Lung (tissue), 12 donors: ENCODE measurements around the gene PCTP. TPM values are rescaled to one million over a fixed set of nuclear protein-coding genes. Genes with fewer than 3 reads are reported as not detected.

Experiments used
- ATAC-seq: fragments of 200-7000 bp; cut with Tn5 transposase; one replicate; pipeline ENCODE4 v1.9.1; 2020; ENCODE audit warnings: moderate number of reproducible peaks; ENCODE audit not compliant: insufficient read depth, low FRiP score
- DNase-seq, 3 donors: peaks; one replicate each; pipeline ENCODE4 v3.0.0-alpha.2; 2013 to 2017
- H3K27ac ChIP-seq, 2 donors: one replicate each; pipeline ENCODE4 v1.5.1; 2013; ENCODE audit warnings: mild to moderate bottlenecking in 2 of 2, moderate library complexity in 2 of 2, control low read depth in 1 of 2, inconsistent platforms in 1 of 2, low read depth in 1 of 2, low read length in 1 of 2
- H3K27me3 ChIP-seq, 3 donors: one replicate each; pipeline ENCODE4 v1.5.1; 2013; ENCODE audit warnings: low read length in 2 of 3; ENCODE audit not compliant: control insufficient read depth in 3 of 3, insufficient read depth in 3 of 3
- H3K36me3 ChIP-seq, 4 donors: one replicate each; pipeline ENCODE4 v1.5.1; 2013; ENCODE audit warnings: low read length in 4 of 4, mild to moderate bottlenecking in 1 of 4, moderate library complexity in 1 of 4; ENCODE audit not compliant: control insufficient read depth in 4 of 4, insufficient read depth in 4 of 4
- H3K4me1 ChIP-seq, 5 donors: one replicate each; pipeline ENCODE4 v1.5.1; 2013; ENCODE audit warnings: low read length in 5 of 5, mild to moderate bottlenecking in 2 of 5, moderate library complexity in 1 of 5; ENCODE audit not compliant: control insufficient read depth in 5 of 5, insufficient read depth in 5 of 5
- H3K4me3 ChIP-seq: one replicate; pipeline ENCODE4 v1.5.1; 2013; ENCODE audit warnings: mild to moderate bottlenecking, control low read depth, moderate library complexity
- H3K9ac ChIP-seq, 2 donors: one replicate each; pipeline ENCODE4 v1.5.1; 2013; ENCODE audit warnings: low read length in 2 of 2, control low read depth in 1 of 2; ENCODE audit not compliant: insufficient read depth in 1 of 2
- H3K9me3 ChIP-seq, 4 donors: one replicate each; pipeline ENCODE4 v1.5.1; 2013; ENCODE audit warnings: low read length in 3 of 4, mild to moderate bottlenecking in 1 of 4, moderate library complexity in 1 of 4; ENCODE audit not compliant: control insufficient read depth in 4 of 4, insufficient read depth in 3 of 4
- WGBS, 2 donors: extraction: QIAGEN DNeasy Blood & Tissue Kit; methylation state at CpG; one replicate each; pipeline ENCODE4 v1.1.7; 2013; 5-methylcytosine and 5-hydroxymethylcytosine counted together
- polyA plus RNA-seq, 2 donors: library from polyadenylated mRNA; stranded (reverse); fragments of 200-250 nt; gene quantifications; one replicate each; pipeline ENCODE4 v1.2.1, GENCODE V29; 2013
- total RNA-seq, 2 donors: library from RNA; depleted of rRNA in 1 of 2; stranded (reverse); fragments of >200 nt in 1 of 2; gene quantifications; one replicate each; pipeline ENCODE4 v1.2.1, GENCODE V29; 2014 to 2021
- TF ChIP-seq, protein P1 (sequence below): IDR thresholded peaks from 2 replicates; pipeline ENCODE4 v1.5.1; 2012; ENCODE audit warnings: mild to moderate bottlenecking; ENCODE audit errors: control extremely low read depth, extremely low read depth
- donor health status: control.
- donor health status: control.
- donor health status: Bipolar disorder and iron deficiency.
- donor health status: healthy.
- donor health status: DM: yes; HTN: yes; CAD: no.

PCTP gene
- total and polyA plus RNA-seq, 4 donors: 14.3 to 34.2 (median 19.1) TPM

DNA sequence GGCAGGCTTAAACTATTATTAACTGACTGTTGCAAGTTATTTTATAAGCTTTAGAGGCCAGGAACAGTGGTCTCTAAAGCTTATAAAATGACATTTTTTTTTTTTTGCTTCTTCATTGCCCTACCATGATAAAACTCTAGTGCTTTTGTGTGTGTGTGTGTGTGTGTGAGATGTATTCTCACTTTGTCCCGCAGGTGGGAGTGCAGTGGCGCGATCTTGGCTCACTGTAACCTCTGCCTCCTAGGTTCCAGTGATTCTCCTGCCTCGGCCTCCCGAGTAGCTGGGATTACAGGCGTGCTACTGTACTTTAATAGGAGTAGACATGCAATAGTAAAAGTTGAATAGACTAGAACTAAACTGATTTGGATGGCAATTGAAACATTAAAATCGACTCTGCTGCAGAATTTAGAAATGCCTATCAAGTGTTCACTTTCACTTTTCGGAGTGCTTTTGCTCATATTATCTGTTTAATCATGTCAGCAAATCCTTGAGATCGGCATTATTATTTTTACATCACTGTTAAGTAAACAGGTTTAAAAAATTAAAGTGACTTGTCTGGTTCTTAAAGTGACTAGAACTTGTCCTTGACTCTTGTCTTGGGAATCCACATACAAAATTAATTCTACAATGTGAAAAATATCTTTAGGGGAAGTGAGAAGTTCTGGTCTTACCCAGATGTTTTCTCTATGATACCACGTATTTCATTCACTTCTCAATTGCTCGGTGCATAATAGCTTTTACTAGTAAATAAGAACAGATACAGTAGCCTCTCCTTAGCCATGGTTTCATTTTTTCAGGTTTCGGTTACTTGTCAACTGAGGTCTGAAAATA is 8.4 kb upstream of the PCTP start:
- Histone ChIP-seq H3K27me3 (no peaks in the 10 kb centered on the region), H3K9ac (no peak overlapping the region), H3K9me3 (no peaks in the 10 kb centered on the region), H3K36me3 (no peaks in the 10 kb centered on the region), H3K27ac (no peak overlapping the region), H3K4me1 (no peaks in the 10 kb centered on the region), H3K4me3 (no peak overlapping the region)
- WGBS, 2 donors: 67 to 81% methylated on average over 12 of the region's 12 CpGs
- TF ChIP-seq, protein P1, sequence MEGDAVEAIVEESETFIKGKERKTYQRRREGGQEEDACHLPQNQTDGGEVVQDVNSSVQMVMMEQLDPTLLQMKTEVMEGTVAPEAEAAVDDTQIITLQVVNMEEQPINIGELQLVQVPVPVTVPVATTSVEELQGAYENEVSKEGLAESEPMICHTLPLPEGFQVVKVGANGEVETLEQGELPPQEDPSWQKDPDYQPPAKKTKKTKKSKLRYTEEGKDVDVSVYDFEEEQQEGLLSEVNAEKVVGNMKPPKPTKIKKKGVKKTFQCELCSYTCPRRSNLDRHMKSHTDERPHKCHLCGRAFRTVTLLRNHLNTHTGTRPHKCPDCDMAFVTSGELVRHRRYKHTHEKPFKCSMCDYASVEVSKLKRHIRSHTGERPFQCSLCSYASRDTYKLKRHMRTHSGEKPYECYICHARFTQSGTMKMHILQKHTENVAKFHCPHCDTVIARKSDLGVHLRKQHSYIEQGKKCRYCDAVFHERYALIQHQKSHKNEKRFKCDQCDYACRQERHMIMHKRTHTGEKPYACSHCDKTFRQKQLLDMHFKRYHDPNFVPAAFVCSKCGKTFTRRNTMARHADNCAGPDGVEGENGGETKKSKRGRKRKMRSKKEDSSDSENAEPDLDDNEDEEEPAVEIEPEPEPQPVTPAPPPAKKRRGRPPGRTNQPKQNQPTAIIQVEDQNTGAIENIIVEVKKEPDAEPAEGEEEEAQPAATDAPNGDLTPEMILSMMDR: no peak
- DNase-seq: no peak
- ATAC-seq: no peak

DNA sequence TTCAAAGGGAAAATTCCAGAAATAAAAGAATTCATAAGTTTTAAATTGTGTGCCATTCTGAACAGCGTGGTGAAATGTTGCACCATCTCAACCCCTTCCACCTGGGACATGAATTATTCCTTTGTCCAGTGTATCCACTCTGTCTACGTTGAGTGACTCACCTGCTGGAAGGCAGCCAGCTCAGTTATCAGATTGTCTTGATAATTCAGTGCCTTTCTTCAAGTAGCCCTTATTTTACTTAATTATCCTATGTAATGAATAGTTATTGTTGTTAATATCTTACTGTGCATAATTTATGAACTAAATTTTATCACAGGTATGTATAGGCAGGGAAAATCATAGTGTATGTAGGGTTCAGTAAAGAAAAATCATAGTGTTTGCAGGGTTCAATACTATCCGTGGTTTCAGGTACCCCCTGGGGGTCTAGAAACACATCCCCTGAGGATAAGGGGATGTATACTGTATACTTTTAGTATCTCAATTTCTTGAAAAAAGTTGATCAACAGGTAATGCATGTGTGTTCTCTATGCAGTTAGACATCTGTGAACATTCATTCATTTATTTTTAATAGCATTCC is 7.7 kb upstream of the PCTP start:
- no peak overlapping the region for H3K27ac ChIP-seq
- H3K9me3 ChIP-seq: no peaks in the 10 kb centered on the region
- no peaks in the 10 kb centered on the region for H3K36me3 ChIP-seq
- H3K9ac ChIP-seq: no peak overlapping the region
- no peaks in the 10 kb centered on the region for H3K4me1 ChIP-seq
- DNase-seq (peak; percentile 8 to 51 (median 41)), ATAC-seq (no peak)
- no peak overlapping the region for H3K4me3 ChIP-seq
- WGBS, 2 donors: 54 to 70% methylated on average over 3 of the region's 3 CpGs
- TF ChIP-seq, protein P1: no peak
- no peaks in the 10 kb centered on the region for H3K27me3 ChIP-seq

DNA sequence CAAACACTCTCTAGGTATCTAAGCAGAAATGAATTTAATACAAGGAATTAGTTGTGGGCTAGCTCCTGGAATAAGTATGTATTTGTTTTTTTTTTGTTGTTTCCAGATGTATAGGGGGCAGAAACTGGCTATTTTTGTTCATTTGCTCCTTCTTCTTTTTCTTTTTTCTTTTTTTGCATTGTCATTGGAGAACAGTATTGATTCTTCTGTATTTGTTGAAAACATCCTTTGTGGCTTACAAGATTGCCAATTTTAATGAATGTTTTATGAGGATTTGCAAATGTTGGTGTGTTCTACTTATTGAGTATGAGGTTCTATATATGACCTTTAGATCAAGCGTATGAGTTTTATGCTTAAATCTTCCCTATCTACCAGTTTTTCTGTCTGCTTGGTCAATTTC is 5.6 kb upstream of the PCTP start:
- 96 to 100% methylated on average over 1 of the region's 1 CpG for WGBS, 2 donors
- H3K27me3 ChIP-seq: no peaks in the 10 kb centered on the region
- ATAC-seq: no peak

More for the DNA sequence above, 5.6 kb upstream of the PCTP start:
- TF ChIP-seq, protein P1: no peak
- Histone ChIP-seq H3K9ac (no peak overlapping the region), H3K4me3 (no peak overlapping the region), H3K9me3 (no peaks in the 10 kb centered on the region), H3K36me3 (no peaks in the 10 kb centered on the region), H3K4me1 (no peaks in the 10 kb centered on the region), H3K27ac (no peak overlapping the region)
- no peak for DNase-seq
